ENCODE measurements around the gene IPO13. TPM values are rescaled to one million over a fixed set of nuclear protein-coding genes. Genes with fewer than 3 reads are reported as not detected.

The IPO13 gene
- total RNA-seq, 1 donor from 2014 or later = 28.7 TPM

- no peak for DNase-seq (ENCODE audit: low read depth)
- no peak overlapping the region for H3K4me3 ChIP-seq (ENCODE audit: low read depth, low read length)
- no peak for TF ChIP-seq CTCF (conservative IDR thresholded peaks at IDR 0.05; ENCODE audit: low read depth, low read length)
These were observed 46.6 kb downstream of the IPO13 start for GRCh38 chr1:43993206-43993914.

GRCh38 chr1:43994071-43994470 lies 47.3 kb downstream of the IPO13 start:
- no peak overlapping the region for H3K4me3 ChIP-seq (ENCODE audit: low read depth, low read length)
- DNase-seq (ENCODE audit: low read depth) = no peak
- TF ChIP-seq CTCF (conservative IDR thresholded peaks at IDR 0.05; ENCODE audit: low read depth, low read length) = no peak

- no peak overlapping the region for H3K4me3 ChIP-seq (ENCODE audit: low read depth, low read length)
- peak; percentile 39 for TF ChIP-seq CTCF (conservative IDR thresholded peaks at IDR 0.05; ENCODE audit: low read depth, low read length)
- DNase-seq (ENCODE audit: low read depth) = no peak
These were observed 48.3 kb downstream of the IPO13 start for GRCh38 chr1:43994794-43995790.

- no peak overlapping the region for H3K4me3 ChIP-seq (ENCODE audit: low read depth, low read length)
- no peak for DNase-seq (ENCODE audit: low read depth)
- TF ChIP-seq CTCF (conservative IDR thresholded peaks at IDR 0.05; ENCODE audit: low read depth, low read length) = no peak
These were observed 49.4 kb downstream of the IPO13 start for GRCh38 chr1:43995984-43996732.

- no peak overlapping the region for H3K4me3 ChIP-seq (ENCODE audit: low read depth, low read length)
- TF ChIP-seq CTCF (conservative IDR thresholded peaks at IDR 0.05; ENCODE audit: low read depth, low read length) = no peak
- no peak for DNase-seq (ENCODE audit: low read depth)
These were observed 50.0 kb downstream of the IPO13 start for GRCh38 chr1:43996733-43997115.

GRCh38 chr1:43997295-43997999 lies 50.7 kb downstream of the IPO13 start:
- no peak for DNase-seq (ENCODE audit: low read depth)
- no peak overlapping the region for H3K4me3 ChIP-seq (ENCODE audit: low read depth, low read length)
- TF ChIP-seq CTCF (conservative IDR thresholded peaks at IDR 0.05; ENCODE audit: low read depth, low read length) = no peak
